Measurements from ENCODE around the gene SLC26A11.
"Not testable (repeated sequence)": the region's sequence is repeated elsewhere in the genome, so short reads cannot be mapped to it uniquely, and the experiment has no call there.

- TF ChIP-seq CTCF, POLR2A, POLR2AphosphoS5 (IDR thresholded peaks at IDR 0.05): not testable (repeated sequence)
Measured at GRCh38 chr17:80199295-80199694, 20.9 kb upstream of the SLC26A11 start.

Measured in gastroesophageal sphincter (tissue), 3 donors.